ENCODE data around the gene JADE1.
A peak's percentile ranks its signal among the peaks of the same experiment; 100 is the strongest.

Gene JADE1

GRCh38 chr4:128844931-128845330 lies 35.4 kb downstream of the JADE1 start:
- no peak for DNase-seq (ENCODE audit: low read depth)

- no peak for DNase-seq (ENCODE audit: low read depth)
Measured at GRCh38 chr4:128846063-128846462, 36.6 kb downstream of the JADE1 start.

GRCh38 chr4:128847082-128847724 lies 37.7 kb downstream of the JADE1 start:
- DNase-seq (ENCODE audit: low read depth) = no peak

GRCh38 chr4:128848461-128848860 lies 39.0 kb downstream of the JADE1 start:
- DNase-seq (ENCODE audit: low read depth) = no peak

GRCh38 chr4:128850252-128850651 lies 40.8 kb downstream of the JADE1 start:
- DNase-seq (ENCODE audit: low read depth) = no peak

GRCh38 chr4:128853741-128854140 lies 44.2 kb downstream of the JADE1 start:
- no peak for DNase-seq (ENCODE audit: low read depth)

GRCh38 chr4:128854433-128854832 lies 44.9 kb downstream of the JADE1 start:
- DNase-seq (ENCODE audit: low read depth) = no peak

GRCh38 chr4:128855621-128856020 lies 46.1 kb downstream of the JADE1 start:
- DNase-seq (ENCODE audit: low read depth) = no peak

GRCh38 chr4:128856246-128856645 lies 46.7 kb downstream of the JADE1 start:
- DNase-seq (ENCODE audit: low read depth) = no peak

- DNase-seq (ENCODE audit: low read depth) = no peak
Measured at GRCh38 chr4:128858879-128859671, 49.6 kb downstream of the JADE1 start.

GRCh38 chr4:128859887-128860677 lies 50.6 kb downstream of the JADE1 start:
- no peak for DNase-seq (ENCODE audit: low read depth)

GRCh38 chr4:128861856-128862518 lies 52.5 kb downstream of the JADE1 start:
- no peak for DNase-seq (ENCODE audit: low read depth)

- DNase-seq (ENCODE audit: low read depth) = no peak
Measured at GRCh38 chr4:128862608-128863311, 53.3 kb downstream of the JADE1 start.

- peak; percentile 30 for DNase-seq (ENCODE audit: low read depth)
Measured at GRCh38 chr4:128863312-128864075, 54.0 kb downstream of the JADE1 start.

- DNase-seq (ENCODE audit: low read depth) = no peak
Measured at GRCh38 chr4:128865132-128865531, 55.6 kb downstream of the JADE1 start.

- DNase-seq (ENCODE audit: low read depth) = no peak
Measured at GRCh38 chr4:128866269-128866668, 56.8 kb downstream of the JADE1 start.

GRCh38 chr4:128866691-128867090 lies 57.2 kb downstream of the JADE1 start:
- DNase-seq (ENCODE audit: low read depth) = no peak

- DNase-seq (ENCODE audit: low read depth) = no peak
Measured at GRCh38 chr4:128868758-128869157, 59.3 kb downstream of the JADE1 start.

- no peak for DNase-seq (ENCODE audit: low read depth)
Measured at GRCh38 chr4:128869776-128870509, 60.4 kb downstream of the JADE1 start.

- no peak for DNase-seq (ENCODE audit: low read depth)
Measured at GRCh38 chr4:128871948-128872347, 62.4 kb downstream of the JADE1 start.
